H9 (cell line): ENCODE measurements around the gene HIP1. TPM values are rescaled to one million over a fixed set of nuclear protein-coding genes. Genes with fewer than 3 reads are reported as not detected.

Experiments
- DNase-seq: peaks from one replicate; pipeline ENCODE4 v3.0.0-alpha.2; 2017
- H2AFZ ChIP-seq: one replicate; pipeline ENCODE4 v1.6.1; 2013; ENCODE audit warnings: mild to moderate bottlenecking, low read length, control low read depth, moderate library complexity
- H2AK5ac ChIP-seq: 2 replicates; pipeline ENCODE4 v1.6.1; 2013; ENCODE audit warnings: low read length, control low read depth, mixed read lengths; ENCODE audit not compliant: insufficient read length
- H2BK120ac ChIP-seq: one replicate; pipeline ENCODE4 v1.6.1; 2013; ENCODE audit warnings: low read depth, mild to moderate bottlenecking, low read length, control low read depth, inconsistent platforms; ENCODE audit not compliant: poor library complexity, severe bottlenecking
- H2BK12ac ChIP-seq: 2 replicates; pipeline ENCODE4 v1.6.1; 2013; ENCODE audit warnings: low read length, control low read depth, mixed read lengths, low read depth; ENCODE audit not compliant: insufficient read length
- H2BK15ac ChIP-seq: 2 replicates; pipeline ENCODE4 v1.6.1; 2013; ENCODE audit warnings: low read depth, low read length, control low read depth
- H2BK20ac ChIP-seq: one replicate; pipeline ENCODE4 v1.6.1; 2013; ENCODE audit warnings: low read depth, mild to moderate bottlenecking, low read length, control low read depth, inconsistent platforms; ENCODE audit not compliant: poor library complexity, severe bottlenecking
- H2BK5ac ChIP-seq: 2 replicates; pipeline ENCODE4 v1.6.1; 2013; ENCODE audit warnings: low read length, control low read depth, mixed read lengths; ENCODE audit not compliant: insufficient read length
- H3K14ac ChIP-seq: 2 replicates; pipeline ENCODE4 v1.6.1; 2013; ENCODE audit warnings: low read length, control low read depth; ENCODE audit not compliant: insufficient read depth
- H3K18ac ChIP-seq: 2 replicates; pipeline ENCODE4 v1.6.1; 2013; ENCODE audit warnings: low read depth, mild to moderate bottlenecking, mixed read lengths, low read length, control low read depth; ENCODE audit not compliant: insufficient read length
- H3K23ac ChIP-seq: 2 replicates; pipeline ENCODE4 v1.6.1; 2013; ENCODE audit warnings: low read length, control low read depth, mixed read lengths, low read depth; ENCODE audit not compliant: insufficient read length
- H3K23me2 ChIP-seq: 2 replicates; pipeline ENCODE4 v1.6.1; 2013; ENCODE audit warnings: low read depth, mild to moderate bottlenecking, mixed read lengths, low read length, control low read depth; ENCODE audit not compliant: insufficient read length, poor library complexity, severe bottlenecking
- H3K27ac ChIP-seq: 2 replicates; pipeline ENCODE4 v1.5.1; 2013; ENCODE audit warnings: low read length, control low read depth, mixed read lengths, low read depth; ENCODE audit not compliant: insufficient read length
- H3K27me3 ChIP-seq: 2 replicates; pipeline ENCODE4 v1.6.1; 2013; ENCODE audit warnings: low read length, control low read depth, inconsistent platforms; ENCODE audit not compliant: insufficient read depth
- H3K4ac ChIP-seq: 2 replicates; pipeline ENCODE4 v1.6.1; 2013; ENCODE audit warnings: low read depth, mild to moderate bottlenecking, control low read depth, inconsistent platforms, low read length, moderate library complexity
- H3K4me1 ChIP-seq: 2 replicates; pipeline ENCODE4 v1.6.1; 2013; ENCODE audit warnings: low read length, control low read depth, inconsistent platforms; ENCODE audit not compliant: insufficient read depth
- H3K4me2 ChIP-seq: 2 replicates; pipeline ENCODE4 v1.6.1; 2013; ENCODE audit warnings: low read length, control low read depth, mixed read lengths; ENCODE audit not compliant: insufficient read length, insufficient read depth
- H3K56ac ChIP-seq: 2 replicates; pipeline ENCODE4 v1.6.1; 2013; ENCODE audit warnings: low read depth, mild to moderate bottlenecking, mixed read lengths, low read length, control low read depth; ENCODE audit not compliant: insufficient read length
- H3K79me1 ChIP-seq: 2 replicates; pipeline ENCODE4 v1.6.1; 2013; ENCODE audit warnings: low read depth, mild to moderate bottlenecking, moderate library complexity, low read length, control low read depth, inconsistent platforms; ENCODE audit not compliant: insufficient read depth, poor library complexity, severe bottlenecking
- H3K79me2 ChIP-seq: 2 replicates; pipeline ENCODE4 v1.6.1; 2013; ENCODE audit warnings: low read length, control low read depth, inconsistent platforms; ENCODE audit not compliant: insufficient read depth
- H3K9ac ChIP-seq: 2 replicates; pipeline ENCODE4 v1.6.1; 2013; ENCODE audit warnings: low read length, control low read depth, mixed read lengths; ENCODE audit not compliant: insufficient read length; ENCODE audit errors: extremely low read depth
- H3K9me3 ChIP-seq: one replicate; pipeline ENCODE4 v1.6.1; 2013; ENCODE audit warnings: low read depth, low read length, inconsistent platforms; ENCODE audit not compliant: control insufficient read depth
- H3T11ph ChIP-seq: one replicate; pipeline ENCODE4 v1.6.1; 2013; ENCODE audit warnings: mild to moderate bottlenecking, low read length, control low read depth, inconsistent platforms
- H4K20me1 ChIP-seq: one replicate; pipeline ENCODE4 v1.6.1; 2013; ENCODE audit not compliant: control insufficient read depth, insufficient read length, insufficient read depth
- H4K5ac ChIP-seq: 2 replicates; pipeline ENCODE4 v1.6.1; 2013; ENCODE audit warnings: low read depth, mild to moderate bottlenecking, mixed read lengths, low read length, control low read depth; ENCODE audit not compliant: insufficient read length
- H4K8ac ChIP-seq: replicated peaks from 2 replicates; pipeline ENCODE4 v1.6.1; 2013; ENCODE audit warnings: low read length, control low read depth, mixed read lengths, low read depth; ENCODE audit not compliant: insufficient read length
- H4K91ac ChIP-seq: 2 replicates; pipeline ENCODE4 v1.6.1; 2013; ENCODE audit warnings: low read depth, mild to moderate bottlenecking, moderate library complexity, mixed read lengths, low read length, control low read depth; ENCODE audit not compliant: insufficient read length
- H3K27ac Mint-ChIP-seq, 3 experiments: 2 replicates in 2 of 3; 3 replicates in 1 of 3; pipeline ENCODE4 v1.8.0; 2020 to 2021; ENCODE audit warnings: mixed read lengths in 3 of 3, mild to moderate bottlenecking in 1 of 3, moderate library complexity in 1 of 3
- H3K27me3 Mint-ChIP-seq: 2 replicates; pipeline ENCODE4 v1.8.0; 2021; ENCODE audit warnings: low read depth, mild to moderate bottlenecking, moderate library complexity, mixed read lengths
- H3K36me3 Mint-ChIP-seq, 3 experiments: 2 replicates in 2 of 3; 3 replicates in 1 of 3; pipeline ENCODE4 v1.8.0; 2020 to 2021; ENCODE audit warnings: low read depth in 3 of 3, mixed read lengths in 3 of 3; ENCODE audit not compliant: insufficient read depth in 1 of 3
- H3K4me1 Mint-ChIP-seq, 2 experiments: 2 replicates each; pipeline ENCODE4 v1.8.0; 2020; ENCODE audit warnings: mixed read lengths in 2 of 2
- H3K4me3 Mint-ChIP-seq, 2 experiments: 2 replicates in 1 of 2; 3 replicates in 1 of 2; pipeline ENCODE4 v1.8.0; 2020 to 2021; ENCODE audit warnings: mild to moderate bottlenecking in 2 of 2, mixed read lengths in 2 of 2, moderate library complexity in 1 of 2
- H3K9me3 Mint-ChIP-seq, 2 experiments: 2 replicates in 1 of 2; 3 replicates in 1 of 2; pipeline ENCODE4 v1.8.0; 2020; ENCODE audit warnings: mild to moderate bottlenecking in 2 of 2, mixed read lengths in 2 of 2, moderate library complexity in 1 of 2
- WGBS: extraction: QIAGEN DNeasy Blood & Tissue Kit; methylation state at CpG from one replicate; pipeline ENCODE4 v1.1.7; 2013; ENCODE audit warnings: missing lambda C conversion rate, low lambda C conversion rate, mixed read lengths; ENCODE audit not compliant: insufficient read length; ENCODE audit errors: extremely low coverage; 5-methylcytosine and 5-hydroxymethylcytosine counted together
- total RNA-seq: library from RNA; stranded (reverse); gene quantifications from 2 replicates; pipeline ENCODE4 v1.2.1, GENCODE V29; 2021
- TF ChIP-seq, protein P1 (sequence below): fragments of 200-600 bp; sonication (generic); conservative IDR thresholded peaks from 3 replicates; pipeline ENCODE4 v1.8.0; 2021; ENCODE audit warnings: antibody characterized with exemption, mild to moderate bottlenecking

HIP1 gene
- total RNA-seq, 1 experiment from 2014 or later = 87.5 TPM

DNA sequence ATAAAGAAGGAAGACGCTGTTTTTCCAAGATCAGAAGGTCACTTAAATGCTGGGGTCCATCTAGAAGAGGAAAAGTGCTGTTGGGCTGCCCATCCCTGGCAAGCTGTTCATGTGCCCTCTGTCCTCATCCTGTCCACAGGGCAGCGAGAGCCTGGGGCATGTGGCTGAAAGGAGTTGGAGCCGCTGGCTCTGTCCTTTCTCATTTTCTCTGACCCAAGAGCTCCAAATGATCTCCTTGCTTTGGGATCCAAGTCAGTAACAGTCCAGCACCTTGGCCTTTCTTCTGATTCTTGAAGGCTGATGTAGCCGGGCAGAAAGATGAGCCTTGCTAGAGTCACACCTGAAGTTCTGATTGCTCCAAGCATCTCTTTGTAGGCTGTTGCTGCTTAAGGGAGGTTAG, 202.2 kb downstream of the HIP1 start:
- no peaks in the 10 kb centered on the region for H3K27me3 Mint-ChIP-seq
- H2AFZ ChIP-seq = no peak overlapping the region
- H2BK5ac ChIP-seq = no peak overlapping the region
- TF ChIP-seq, protein P1, sequence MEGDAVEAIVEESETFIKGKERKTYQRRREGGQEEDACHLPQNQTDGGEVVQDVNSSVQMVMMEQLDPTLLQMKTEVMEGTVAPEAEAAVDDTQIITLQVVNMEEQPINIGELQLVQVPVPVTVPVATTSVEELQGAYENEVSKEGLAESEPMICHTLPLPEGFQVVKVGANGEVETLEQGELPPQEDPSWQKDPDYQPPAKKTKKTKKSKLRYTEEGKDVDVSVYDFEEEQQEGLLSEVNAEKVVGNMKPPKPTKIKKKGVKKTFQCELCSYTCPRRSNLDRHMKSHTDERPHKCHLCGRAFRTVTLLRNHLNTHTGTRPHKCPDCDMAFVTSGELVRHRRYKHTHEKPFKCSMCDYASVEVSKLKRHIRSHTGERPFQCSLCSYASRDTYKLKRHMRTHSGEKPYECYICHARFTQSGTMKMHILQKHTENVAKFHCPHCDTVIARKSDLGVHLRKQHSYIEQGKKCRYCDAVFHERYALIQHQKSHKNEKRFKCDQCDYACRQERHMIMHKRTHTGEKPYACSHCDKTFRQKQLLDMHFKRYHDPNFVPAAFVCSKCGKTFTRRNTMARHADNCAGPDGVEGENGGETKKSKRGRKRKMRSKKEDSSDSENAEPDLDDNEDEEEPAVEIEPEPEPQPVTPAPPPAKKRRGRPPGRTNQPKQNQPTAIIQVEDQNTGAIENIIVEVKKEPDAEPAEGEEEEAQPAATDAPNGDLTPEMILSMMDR = no peak
- H3T11ph ChIP-seq = no peak overlapping the region
- no peak overlapping the region for H2BK120ac ChIP-seq
- H3K23ac ChIP-seq = no peak overlapping the region
- no peak overlapping the region for H3K27ac Mint-ChIP-seq
- H3K79me2 ChIP-seq = no peaks in the 10 kb centered on the region
- H3K9me3 Mint-ChIP-seq = no peaks in the 10 kb centered on the region
- peaks cover 2 to 5% of the 10 kb centered on the region in 2 experiments for H3K4me1 Mint-ChIP-seq
- no CpG with 5 or more reads among the region's 4 CpGs for WGBS
- H3K9ac ChIP-seq = no peak overlapping the region
- H3K4me3 Mint-ChIP-seq = no peak overlapping the region
- H3K4me1 ChIP-seq = peaks cover 3% of the 10 kb centered on the region; the same call in 1 of the 2 replicates
- H3K36me3 Mint-ChIP-seq = peaks cover 33 to 73% (median 55%) of the 10 kb centered on the region in 3 experiments; a peak in 6 of 7 replicates
- no peaks in the 10 kb centered on the region for H3K79me1 ChIP-seq
- no peaks in the 10 kb centered on the region for H4K20me1 ChIP-seq
- no peaks in the 10 kb centered on the region for H3K9me3 ChIP-seq
- H3K14ac ChIP-seq = no peak overlapping the region
- H2BK20ac ChIP-seq = no peak overlapping the region
- H2BK15ac ChIP-seq = no peak overlapping the region
- H2BK12ac ChIP-seq = no peak overlapping the region
- no peak overlapping the region for H4K8ac ChIP-seq
- H3K27me3 ChIP-seq = no peaks in the 10 kb centered on the region
- no peak overlapping the region for H3K56ac ChIP-seq
- H3K27ac ChIP-seq = no peak overlapping the region
- H3K18ac ChIP-seq = no peak overlapping the region
- H3K4me2 ChIP-seq = no peak overlapping the region
- H3K23me2 ChIP-seq = no peaks in the 10 kb centered on the region
- no peak overlapping the region for H2AK5ac ChIP-seq
- no peak overlapping the region for H4K5ac ChIP-seq
- no peak overlapping the region for H4K91ac ChIP-seq
- no peak for DNase-seq
- no peak overlapping the region for H3K4ac ChIP-seq
